Umbilical cord (tissue), 2 donors: ENCODE measurements around the gene DNAAF8. TPM values are rescaled to one million over a fixed set of nuclear protein-coding genes. Genes with fewer than 3 reads are reported as not detected.
"Not testable (repeated sequence)": the region's sequence is repeated elsewhere in the genome, so short reads cannot be mapped to it uniquely, and the experiment has no call there.

Source experiments
- DNase-seq: peaks from one replicate; pipeline ENCODE4 v3.0.0-alpha.2; 2015; ENCODE audit warnings: low spot score
- total RNA-seq: library from RNA; depleted of rRNA; stranded (reverse); fragments of >200 nt; gene quantifications from one replicate; pipeline ENCODE4 v1.2.3, GENCODE V29; 2014; ENCODE audit warnings: low replicate concordance; ENCODE audit not compliant: insufficient read depth

Gene DNAAF8
- total RNA-seq, 1 donor from 2014 or later = 0.24 TPM

- DNase-seq = no peak
These were observed 49.1 kb downstream of the DNAAF8 start for GRCh38 chr16:4783251-4783950.

- no peak for DNase-seq
These were observed 49.6 kb downstream of the DNAAF8 start for GRCh38 chr16:4783951-4784336.

GRCh38 chr16:4784444-4784987 lies 50.2 kb downstream of the DNAAF8 start:
- DNase-seq = not testable (repeated sequence)

- DNase-seq = no peak
These were observed 51.6 kb downstream of the DNAAF8 start for GRCh38 chr16:4785758-4786433.

GRCh38 chr16:4787068-4787467 lies 52.7 kb downstream of the DNAAF8 start:
- no peak for DNase-seq

- no peak for DNase-seq
These were observed 53.5 kb downstream of the DNAAF8 start, which contains the start of gene SEPTIN12 for GRCh38 chr16:4787627-4788482. TSS of gene SEPTIN12 (minus strand) at chr16:4788345. CDS start at chr16:4787645, 700 bp downstream.

GRCh38 chr16:4788489-4788889 lies 54.2 kb downstream of the DNAAF8 start:
- DNase-seq = no peak

GRCh38 chr16:4788910-4789309 lies 54.6 kb downstream of the DNAAF8 start:
- DNase-seq = no peak

GRCh38 chr16:4790261-4790660 lies 55.9 kb downstream of the DNAAF8 start:
- DNase-seq = no peak

GRCh38 chr16:4790871-4791270 lies 56.5 kb downstream of the DNAAF8 start:
- DNase-seq = no peak

GRCh38 chr16:4792951-4793513 lies 58.7 kb downstream of the DNAAF8 start:
- DNase-seq = no peak

- no peak for DNase-seq
These were observed 61.0 kb downstream of the DNAAF8 start, which contains the start of gene SMIM22 for GRCh38 chr16:4795181-4795827. TSS of gene SMIM22 (plus strand) at chr16:4795369. CDS start at chr16:4795735, 366 bp downstream.

- DNase-seq = no peak
These were observed 61.7 kb downstream of the DNAAF8 start for GRCh38 chr16:4795828-4796572.

GRCh38 chr16:4796982-4797804 lies 62.9 kb downstream of the DNAAF8 start:
- DNase-seq = no peak

GRCh38 chr16:4797805-4798252 lies 63.5 kb downstream of the DNAAF8 start:
- no peak for DNase-seq

- no peak for DNase-seq
These were observed 64.1 kb downstream of the DNAAF8 start for GRCh38 chr16:4798456-4798855.
